HepG2 (cell line): ENCODE results near the gene EMILIN1. TPM values are rescaled to one million over a fixed set of nuclear protein-coding genes. Genes with fewer than 3 reads are reported as not detected.
A peak's percentile ranks its signal among the peaks of the same experiment; 100 is the strongest.

Experiments used
- AHR ChIP-seq: IDR thresholded peaks from 2 replicates; pipeline ENCODE4 v1.6.1; 2018; ENCODE audit warnings: missing genetic modification reagents, missing compliant biosample characterization
- HOXA5 ChIP-seq: sonication (generic); formaldehyde crosslinking; IDR thresholded peaks from 2 replicates; pipeline ENCODE4 v1.4.0; 2020; ENCODE audit warnings: missing genetic modification reagents
- ISL2 ChIP-seq: sonication (generic); formaldehyde crosslinking; IDR thresholded peaks from 2 replicates; pipeline ENCODE4 v1.5.0; 2020; ENCODE audit warnings: missing genetic modification reagents
- MTA1 ChIP-seq: sonication (generic); formaldehyde crosslinking; IDR thresholded peaks from 2 replicates; pipeline ENCODE4 v1.4.0; 2020; ENCODE audit warnings: missing genetic modification reagents, mild to moderate bottlenecking, borderline replicate concordance
- PATZ1 ChIP-seq: sonication (generic); formaldehyde crosslinking; IDR thresholded peaks from 2 replicates; pipeline ENCODE4 v1.4.0; 2020; ENCODE audit warnings: missing genetic modification reagents
- RAD51 ChIP-seq: fragments of 450-650 bp; IDR thresholded peaks from 2 replicates; pipeline ENCODE4 v1.6.1; 2016; ENCODE audit warnings: borderline replicate concordance
- RBM22 ChIP-seq: fragments of 200-400 bp; formaldehyde crosslinking; optimal IDR thresholded peaks from 2 replicates; pipeline ENCODE3; 2017; ENCODE audit warnings: mild to moderate bottlenecking, low read length, moderate library complexity
- TFAP4 ChIP-seq: sonication (generic); IDR thresholded peaks from 2 replicates; pipeline ENCODE4 v1.6.1; 2016; ENCODE audit warnings: low read depth, borderline replicate concordance
- ZBTB2 ChIP-seq: sonication (generic); formaldehyde crosslinking; IDR thresholded peaks from 2 replicates; pipeline ENCODE4 v1.8.0; 2022; ENCODE audit warnings: low read depth, missing genetic modification reagents
- ZKSCAN5 ChIP-seq: sonication (generic); formaldehyde crosslinking; IDR thresholded peaks from 2 replicates; pipeline ENCODE4 v1.5.1; 2020; ENCODE audit warnings: mild to moderate bottlenecking, missing genetic modification reagents
- ZNF235 ChIP-seq: sonication (generic); formaldehyde crosslinking; IDR thresholded peaks from 2 replicates; pipeline ENCODE4 v1.8.1; 2023; ENCODE audit warnings: mild to moderate bottlenecking, missing genetic modification reagents, borderline replicate concordance
- ZNF253 ChIP-seq: sonication (generic); formaldehyde crosslinking; IDR thresholded peaks from 2 replicates; pipeline ENCODE4 v1.8.0; 2022; ENCODE audit warnings: mild to moderate bottlenecking, missing genetic modification reagents, borderline replicate concordance
- ZNF30 ChIP-seq: sonication (generic); formaldehyde crosslinking; IDR thresholded peaks from 2 replicates; pipeline ENCODE4 v1.5.0; 2020; ENCODE audit warnings: mild to moderate bottlenecking, missing genetic modification reagents
- ZNF816 ChIP-seq: sonication (generic); formaldehyde crosslinking; IDR thresholded peaks from 2 replicates; pipeline ENCODE4 v1.8.0; 2022; ENCODE audit warnings: missing genetic modification reagents, mild to moderate bottlenecking, borderline replicate concordance
- ZSCAN30 ChIP-seq: sonication (generic); formaldehyde crosslinking; IDR thresholded peaks from 2 replicates; pipeline ENCODE4 v1.5.0; 2020; ENCODE audit warnings: mild to moderate bottlenecking, missing genetic modification reagents
- ZSCAN9 ChIP-seq: IDR thresholded peaks from 2 replicates; pipeline ENCODE4 v1.6.1; 2016; ENCODE audit warnings: borderline replicate concordance
- polyA plus RNA-seq, 8 experiments: library from polyadenylated mRNA; depleted of rRNA in 3 of 8; stranded (reverse) in 7 of 8; unstranded in 1 of 8; fragments of >200 nt; fragmentation: Illumina TruSeq in 4 of 8; extraction: Trizol in 4 of 8; gene quantifications; 2 replicates each; pipeline versions ENCODE4 v1.2.1 to v1.2.3, GENCODE V29; 2011 to 2016; ENCODE audit warnings: low read depth in 4 of 8, missing spikeins in 1 of 8, mixed read lengths in 1 of 8; ENCODE audit not compliant: insufficient read depth in 1 of 8
- total RNA-seq, 5 experiments: library from RNA; depleted of rRNA; stranded (reverse); fragments of >200 nt; fragmentation: Illumina TruSeq; extraction: Trizol; gene quantifications; 2 replicates each; pipeline ENCODE4 v1.2.3, GENCODE V29; 2016; ENCODE audit warnings: low read depth in 1 of 5
- TF ChIP-seq, protein P1 (sequence below): sonication (generic); formaldehyde crosslinking; IDR thresholded peaks from 2 replicates; pipeline ENCODE4 v1.4.0; 2020; ENCODE audit warnings: missing genetic modification reagents
- TF ChIP-seq, protein P2 (sequence below), 2 experiments: fragments of 450-650 bp in 1 of 2; sonication (generic) in 1 of 2; formaldehyde crosslinking; IDR thresholded peaks; 2 replicates each; pipeline versions ENCODE4 v1.5.0 to v1.8.0; 2020 to 2022; ENCODE audit warnings: mild to moderate bottlenecking in 1 of 2, missing genetic modification reagents in 1 of 2
- TF ChIP-seq, protein P3 (sequence below): sonication (generic); formaldehyde crosslinking; IDR thresholded peaks from 2 replicates; pipeline ENCODE4 v1.5.0; 2020; ENCODE audit warnings: mild to moderate bottlenecking, low read depth, missing genetic modification reagents, borderline replicate concordance

EMILIN1 gene
- total and polyA plus RNA-seq, 2 of the 13 experiments (the other 11 are each of a cell fraction or from before 2014, with no cell fraction given) = 8.1 to 9.7 TPM

GRCh38 chr2:27032495-27033252, 45.7 kb upstream of the EMILIN1 start, which contains the start of gene TMEM214 (continued):
- 0 out of 2 replicates have a peak, but pooled peaks have one; percentile 5 for TF ChIP-seq TFAP4
- peak; percentile 64; the same call in 1 of the 2 replicates for TF ChIP-seq AHR (CRISPR knock-in tag)
- TF ChIP-seq RBM22 = no peak
- TF ChIP-seq ZNF235 = 0 out of 2 replicates have a peak, but pooled peaks have one; percentile 58
- TF ChIP-seq ZSCAN30 = no peak
- no peak for TF ChIP-seq RAD51
- TF ChIP-seq ZNF816 (CRISPR knock-in tag) = peak; percentile 99
- no peak for TF ChIP-seq ZKSCAN5 (CRISPR knock-in tag)
- peak; percentile 66; the same call in 1 of the 2 replicates for TF ChIP-seq MTA1
- TF ChIP-seq ZNF253 = no peak
- TF ChIP-seq, protein P1, sequence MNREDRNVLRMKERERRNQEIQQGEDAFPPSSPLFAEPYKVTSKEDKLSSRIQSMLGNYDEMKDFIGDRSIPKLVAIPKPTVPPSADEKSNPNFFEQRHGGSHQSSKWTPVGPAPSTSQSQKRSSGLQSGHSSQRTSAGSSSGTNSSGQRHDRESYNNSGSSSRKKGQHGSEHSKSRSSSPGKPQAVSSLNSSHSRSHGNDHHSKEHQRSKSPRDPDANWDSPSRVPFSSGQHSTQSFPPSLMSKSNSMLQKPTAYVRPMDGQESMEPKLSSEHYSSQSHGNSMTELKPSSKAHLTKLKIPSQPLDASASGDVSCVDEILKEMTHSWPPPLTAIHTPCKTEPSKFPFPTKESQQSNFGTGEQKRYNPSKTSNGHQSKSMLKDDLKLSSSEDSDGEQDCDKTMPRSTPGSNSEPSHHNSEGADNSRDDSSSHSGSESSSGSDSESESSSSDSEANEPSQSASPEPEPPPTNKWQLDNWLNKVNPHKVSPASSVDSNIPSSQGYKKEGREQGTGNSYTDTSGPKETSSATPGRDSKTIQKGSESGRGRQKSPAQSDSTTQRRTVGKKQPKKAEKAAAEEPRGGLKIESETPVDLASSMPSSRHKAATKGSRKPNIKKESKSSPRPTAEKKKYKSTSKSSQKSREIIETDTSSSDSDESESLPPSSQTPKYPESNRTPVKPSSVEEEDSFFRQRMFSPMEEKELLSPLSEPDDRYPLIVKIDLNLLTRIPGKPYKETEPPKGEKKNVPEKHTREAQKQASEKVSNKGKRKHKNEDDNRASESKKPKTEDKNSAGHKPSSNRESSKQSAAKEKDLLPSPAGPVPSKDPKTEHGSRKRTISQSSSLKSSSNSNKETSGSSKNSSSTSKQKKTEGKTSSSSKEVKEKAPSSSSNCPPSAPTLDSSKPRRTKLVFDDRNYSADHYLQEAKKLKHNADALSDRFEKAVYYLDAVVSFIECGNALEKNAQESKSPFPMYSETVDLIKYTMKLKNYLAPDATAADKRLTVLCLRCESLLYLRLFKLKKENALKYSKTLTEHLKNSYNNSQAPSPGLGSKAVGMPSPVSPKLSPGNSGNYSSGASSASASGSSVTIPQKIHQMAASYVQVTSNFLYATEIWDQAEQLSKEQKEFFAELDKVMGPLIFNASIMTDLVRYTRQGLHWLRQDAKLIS (CRISPR knock-in tag) = no peak
- peak; percentile 94 for TF ChIP-seq HOXA5 (CRISPR knock-in tag)
- peak; percentile 64 for TF ChIP-seq PATZ1 (CRISPR knock-in tag)
- TF ChIP-seq ZNF30 (CRISPR knock-in tag) = no peak
- TF ChIP-seq, protein P2, sequence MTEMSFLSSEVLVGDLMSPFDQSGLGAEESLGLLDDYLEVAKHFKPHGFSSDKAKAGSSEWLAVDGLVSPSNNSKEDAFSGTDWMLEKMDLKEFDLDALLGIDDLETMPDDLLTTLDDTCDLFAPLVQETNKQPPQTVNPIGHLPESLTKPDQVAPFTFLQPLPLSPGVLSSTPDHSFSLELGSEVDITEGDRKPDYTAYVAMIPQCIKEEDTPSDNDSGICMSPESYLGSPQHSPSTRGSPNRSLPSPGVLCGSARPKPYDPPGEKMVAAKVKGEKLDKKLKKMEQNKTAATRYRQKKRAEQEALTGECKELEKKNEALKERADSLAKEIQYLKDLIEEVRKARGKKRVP (CRISPR knock-in tag; IDR thresholded peaks at IDR 0.05) = peak in 1 of 2 experiments; percentile 61; a peak in 2 of 4 replicates
- peak; percentile 54; the same call in 1 of the 2 replicates for TF ChIP-seq ZBTB2 (CRISPR knock-in tag)
- TF ChIP-seq ZSCAN9 = peak; percentile 65; the same call in 1 of the 2 replicates
- TF ChIP-seq ISL2 (CRISPR knock-in tag) = peak; percentile 82
- TF ChIP-seq, protein P3, sequence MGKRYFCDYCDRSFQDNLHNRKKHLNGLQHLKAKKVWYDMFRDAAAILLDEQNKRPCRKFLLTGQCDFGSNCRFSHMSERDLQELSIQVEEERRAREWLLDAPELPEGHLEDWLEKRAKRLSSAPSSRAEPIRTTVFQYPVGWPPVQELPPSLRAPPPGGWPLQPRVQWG (CRISPR knock-in tag) = no peak
